SU-DHL-6 (cell line): ENCODE measurements around the gene ABLIM1.

Experiments
- CTCF ChIP-seq: fragments of 200-600 bp; sonication (generic); IDR thresholded peaks from one replicate; pipeline ENCODE4 v1.5.1; 2017; ENCODE audit warnings: antibody characterized with exemption, mild to moderate bottlenecking, low read length, moderate library complexity; ENCODE audit not compliant: insufficient read depth, poor library complexity, severe bottlenecking
- EZH2phosphoT487 ChIP-seq: fragments of 200-600 bp; sonication (generic), shearing (Covaris generic); conservative IDR thresholded peaks from 2 replicates; pipeline ENCODE4 v1.6.1; 2018; ENCODE audit warnings: mild to moderate bottlenecking, antibody characterized with exemption, low read length, moderate library complexity, mixed read lengths

- TF ChIP-seq CTCF, result no peak
- no peak for TF ChIP-seq EZH2phosphoT487
These were observed 6.1 kb upstream of the ABLIM1 start for GRCh38 chr10:114664127-114664526.
